OCI-LY7 (cell line): ENCODE data around the gene KAT14. TPM values are rescaled to one million over a fixed set of nuclear protein-coding genes. Genes with fewer than 3 reads are reported as not detected.

ENCODE experiments used
- BruUV-seq: library from RNA; stranded (reverse); fragments of 400-500 nt; replicated peaks from 2 replicates; lab custom pipeline; 2021; lab: Mats Ljungman, UMichigan
- CTCF ChIA-PET: fragments of 300-600 bp; sonication (Branson Sonifier 250); formaldehyde crosslinking; loops from one replicate; lab custom pipeline; 2022; ENCODE audit warnings: antibody characterized with exemption; ENCODE audit not compliant: unreplicated experiment; lab: Charles Lee
- POLR2A ChIA-PET: fragments of 300-600 bp; sonication (Branson Sonifier 250); formaldehyde crosslinking; loops from one replicate; lab custom pipeline; 2022; ENCODE audit warnings: antibody characterized with exemption; lab: Charles Lee
- DNase-seq: peaks from one replicate; pipeline ENCODE4 v3.0.0-alpha.2; 2015; ENCODE audit warnings: low spot score
- H2AFZ ChIP-seq: fragments of 200-600 bp; sonication (generic), shearing (Covaris generic); 2 replicates; pipeline ENCODE4 v1.6.1; 2014; ENCODE audit warnings: mild to moderate bottlenecking, antibody characterized with exemption, low read length, moderate library complexity
- H3K27ac ChIP-seq: fragments of 200-600 bp; sonication (generic); 2 replicates; pipeline ENCODE4 v1.5.1; 2014; ENCODE audit warnings: mixed run types, low read depth, mild to moderate bottlenecking, moderate library complexity, low read length, inconsistent platforms; ENCODE audit not compliant: poor library complexity, severe bottlenecking
- H3K36me3 ChIP-seq: fragments of 200-600 bp; sonication (generic); 2 replicates; pipeline ENCODE4 v1.6.1; 2014; ENCODE audit warnings: mild to moderate bottlenecking, antibody characterized with exemption, low read length, moderate library complexity, mixed read lengths; ENCODE audit not compliant: insufficient read depth
- H3K4me1 ChIP-seq: fragments of 200-600 bp; sonication (generic); 2 replicates; pipeline ENCODE4 v1.5.1; 2014; ENCODE audit warnings: mild to moderate bottlenecking, low read length; ENCODE audit not compliant: insufficient read depth, poor library complexity, severe bottlenecking
- H3K4me2 ChIP-seq: fragments of 200-600 bp; sonication (generic); 2 replicates; pipeline ENCODE4 v1.6.1; 2014; ENCODE audit warnings: mild to moderate bottlenecking, low read length
- H3K4me3 ChIP-seq: fragments of 200-600 bp; sonication (generic); 2 replicates; pipeline ENCODE4 v1.5.1; 2014; ENCODE audit warnings: mild to moderate bottlenecking, low read depth, low read length; ENCODE audit not compliant: poor library complexity, severe bottlenecking
- H3K79me2 ChIP-seq: fragments of 200-600 bp; sonication (generic); 2 replicates; pipeline ENCODE4 v1.6.1; 2016; ENCODE audit warnings: low read depth, mild to moderate bottlenecking, low read length, moderate library complexity, mixed read lengths; ENCODE audit not compliant: insufficient read depth
- H3K9me2 ChIP-seq: fragments of 200-600 bp; sonication (generic); 2 replicates; pipeline ENCODE4 v1.6.1; 2016; ENCODE audit warnings: mild to moderate bottlenecking, low read length, mixed read lengths; ENCODE audit not compliant: insufficient read depth
- H3K9me3 ChIP-seq: fragments of 200-600 bp; sonication (generic); 2 replicates; pipeline ENCODE4 v1.6.1; 2014; ENCODE audit warnings: mild to moderate bottlenecking, mixed run types, low read length, mixed read lengths
- H4K20me1 ChIP-seq: fragments of 200-600 bp; sonication (generic); 2 replicates; pipeline ENCODE4 v1.6.1; 2014; ENCODE audit warnings: mild to moderate bottlenecking, antibody characterized with exemption, low read length, moderate library complexity, mixed read lengths; ENCODE audit not compliant: insufficient read depth
- CTCF ChIP-seq: fragments of 200-600 bp; sonication (generic); conservative IDR thresholded peaks from 2 replicates; pipeline ENCODE4 v1.5.1; 2014; ENCODE audit warnings: mild to moderate bottlenecking, antibody characterized with exemption, low read length, moderate library complexity, mixed read lengths
- EZH2phosphoT487 ChIP-seq: fragments of 200-600 bp; sonication (generic); IDR thresholded peaks from 2 replicates; pipeline ENCODE4 v1.6.1; 2018; ENCODE audit warnings: low read depth, borderline replicate concordance, mild to moderate bottlenecking, mixed run types, antibody characterized with exemption, low read length, moderate library complexity, mixed read lengths
- intact Hi-C: fragments of 100-400 bp; cut with micrococcal nuclease; formaldehyde crosslinking; loops from one replicate; pipeline ENCODE4 v1.10.0; 2022; ENCODE audit not compliant: unreplicated experiment
- total RNA-seq, 2 experiments: library from RNA; depleted of rRNA in 1 of 2; stranded (reverse); fragments of >200 nt in 1 of 2; shearing (Covaris generic) in 1 of 2; gene quantifications; 2 replicates each; pipeline ENCODE4 v1.2.3, GENCODE V29; 2014 to 2022

The KAT14 gene
- total RNA-seq, 2 experiments from 2014 or later = 13.1 to 19.6 TPM

GRCh38 chr20:18132663-18133062 is 5.0 kb upstream of the KAT14 start:
- no TSS peak for BruUV-seq
- Histone ChIP-seq H4K20me1 (no peaks in the 10 kb centered on the region), H3K36me3 (no peaks in the 10 kb centered on the region), H3K9me2 (no peaks in the 10 kb centered on the region), H3K27ac (no peak overlapping the region), H2AFZ (no peak overlapping the region), H3K4me2 (no peak overlapping the region), H3K79me2 (no peaks in the 10 kb centered on the region), H3K4me1 (peaks cover 7% of the 10 kb centered on the region), H3K9me3 (no peaks in the 10 kb centered on the region), H3K4me3 (no peak overlapping the region)
- TF ChIP-seq EZH2phosphoT487 (no peak), CTCF (no peak)
- no peak for DNase-seq
- ChIA-PET CTCF (no interaction called here), POLR2A (no interaction called here)
- intact Hi-C loops = loop anchor here (10.0 kb wide), 1 partner anchor 628 kb away; no protein-coding TSS in a partner anchor

- Histone ChIP-seq H3K9me2 (no peaks in the 10 kb centered on the region), H3K4me2 (no peak overlapping the region), H2AFZ (no peak overlapping the region), H3K4me1 (peaks cover 9% of the 10 kb centered on the region), H3K36me3 (peaks cover 4% of the 10 kb centered on the region; the same call in 1 of the 2 replicates), H3K79me2 (peaks cover 11% of the 10 kb centered on the region), H3K4me3 (no peak overlapping the region), H4K20me1 (no peaks in the 10 kb centered on the region), H3K9me3 (no peaks in the 10 kb centered on the region), H3K27ac (no peak overlapping the region)
- TF ChIP-seq CTCF = no peak
- no peak for TF ChIP-seq EZH2phosphoT487
- no peak for DNase-seq
- intact Hi-C loops = loop anchor here (10.0 kb wide), 1 partner anchor 629 kb away; no protein-coding TSS in a partner anchor
- CTCF ChIA-PET = no interaction called here
- BruUV-seq = no TSS peak
- POLR2A ChIA-PET = interaction anchor here (0.6 to 0.7 kb wide), 2 partner anchors 233 to 620 kb away, joined by 3 read pairs; no protein-coding TSS in a partner anchor
Measured at GRCh38 chr20:18133962-18134361, 3.7 kb upstream of the KAT14 start.

- peak overlapping the region; percentile 98 for H2AFZ ChIP-seq
- H4K20me1 ChIP-seq = no peaks in the 10 kb centered on the region
- H3K4me2 ChIP-seq = peak overlapping the region; percentile 100
- peaks cover 32% of the 10 kb centered on the region for H3K79me2 ChIP-seq
- TF ChIP-seq EZH2phosphoT487 (no peak), CTCF (no peak)
- POLR2A ChIA-PET = interaction anchor here (0.9 to 1.9 kb wide), 4 partner anchors 7 to 150 kb away, joined by 3 to 12 read pairs (median 4); partner anchors contain the start of gene ZNF133
- H3K27ac ChIP-seq = peak overlapping the region; percentile 57
- DNase-seq = no peak
- intact Hi-C loops = loop anchor here (5.0 to 10.0 kb wide), 2 partner anchors 149 to 633 kb away; partner anchors contain the start of gene ZNF133
- peaks cover 21% of the 10 kb centered on the region for H3K36me3 ChIP-seq
- H3K4me1 ChIP-seq = peaks cover 19% of the 10 kb centered on the region
- peak overlapping the region; percentile 99 for H3K4me3 ChIP-seq
- H3K9me3 ChIP-seq = no peaks in the 10 kb centered on the region
- no TSS peak for BruUV-seq
- H3K9me2 ChIP-seq = no peaks in the 10 kb centered on the region
- CTCF ChIA-PET = interaction anchor here (0.5 kb wide), 1 partner anchor 559 kb away, joined by 3 read pairs; no protein-coding TSS in a partner anchor
Measured at GRCh38 chr20:18138266-18138582, 561 bp downstream of the KAT14 start.
